OCI-LY1 (cell line): ENCODE data around the gene TWSG1.

Experiments used
- CTCF ChIP-seq: fragments of 200-600 bp; sonication (generic), shearing (Covaris generic); IDR thresholded peaks from 2 replicates; pipeline ENCODE4 v1.5.1; 2017; ENCODE audit warnings: mild to moderate bottlenecking, antibody characterized with exemption, low read length, moderate library complexity, mixed read lengths
- EZH2 ChIP-seq: fragments of 200-600 bp; sonication (generic), shearing (Covaris generic); IDR thresholded peaks from 2 replicates; pipeline ENCODE4 v1.8.0; 2017; ENCODE audit warnings: borderline replicate concordance, mixed run types, mild to moderate bottlenecking, antibody characterized with exemption, low read length, moderate library complexity, mixed read lengths

GRCh38 chr18:9405130-9405529 lies 70.6 kb downstream of the TWSG1 start:
- TF ChIP-seq EZH2 = no peak
- TF ChIP-seq CTCF = no peak
